Lung microvascular endothelial cell (primary cell): ENCODE measurements around the gene OR2T29. TPM values are rescaled to one million over a fixed set of nuclear protein-coding genes. Genes with fewer than 3 reads are reported as not detected.
"Not testable (repeated sequence)": the region's sequence is repeated elsewhere in the genome, so short reads cannot be mapped to it uniquely, and the experiment has no call there.

ENCODE experiments used
- DNase-seq, 2 donors: peaks; one replicate each; pipeline versions ENCODE4 v3.0.0 to v3.0.0-alpha.2; 2010; ENCODE audit warnings: low read depth in 2 of 2
- total RNA-seq: library from RNA; depleted of rRNA; stranded (reverse); fragments of >200 nt; gene quantifications from 2 replicates; pipeline ENCODE4 v1.2.1, GENCODE V29; 2014

OR2T29 gene
- total RNA-seq, 1 donor from 2014 or later = not detected

- DNase-seq = not testable (repeated sequence)
Observed at GRCh38 chr1:248510217-248510616, 52.4 kb downstream of the OR2T29 start.

DNA sequence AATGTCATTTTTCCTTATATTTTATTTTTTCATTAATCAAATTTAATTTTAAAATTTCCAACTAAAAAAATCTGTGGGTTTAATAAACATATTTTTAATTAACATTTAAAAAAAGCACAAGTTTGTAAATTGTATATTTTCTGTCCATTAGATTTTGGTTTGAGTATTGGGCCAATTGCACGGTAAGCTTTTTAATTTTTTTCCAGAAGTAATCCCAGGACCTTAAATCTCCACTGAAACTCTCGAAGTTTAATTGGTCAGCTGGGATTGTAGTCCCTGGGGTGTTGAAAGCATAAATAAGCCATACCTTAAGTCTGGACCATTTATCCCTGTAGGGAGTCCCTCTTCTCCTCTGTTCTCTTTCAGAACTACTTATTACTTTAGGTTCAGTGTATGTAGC, 54.8 kb downstream of the OR2T29 start, which contains the start of gene OR2G6:
OR2G6 (plus strand) TSS at position 301 of the 400 bp plus-strand sequence. CDS start 13,574 bp downstream, outside the sequence.
- not testable (repeated sequence) for DNase-seq

Other genes starting within 250 kb of the OR2T29 start
- not detected in 2 replicates for gene OR2M7, start 238.2 kb downstream of the OR2T29 start, total RNA-seq
- not detected in 2 replicates for gene OR14C36, start 214.0 kb downstream of the OR2T29 start, total RNA-seq
- gene OR2T4, start 201.1 kb downstream of the OR2T29 start, total RNA-seq = not detected in 2 replicates
- not detected in 2 replicates for gene OR2T6, start 187.0 kb downstream of the OR2T29 start, total RNA-seq
- not detected in 2 replicates for gene OR2T1, start 159.7 kb downstream of the OR2T29 start, total RNA-seq
- not detected in 2 replicates for gene OR2T2, start 117.1 kb downstream of the OR2T29 start, total RNA-seq
- not detected in 2 replicates for gene OR2T3, start 89.4 kb downstream of the OR2T29 start, total RNA-seq
- not detected in 2 replicates for gene OR2T5, start 74.2 kb downstream of the OR2T29 start, total RNA-seq
- gene OR2G6, start 54.7 kb downstream of the OR2T29 start, total RNA-seq = not detected in 2 replicates
- not detected in 2 replicates for gene OR2T34, start 12.0 kb upstream of the OR2T29 start, total RNA-seq
- gene OR2T10, start 34.9 kb upstream of the OR2T29 start, total RNA-seq = not detected in 2 replicates
- not detected in 2 replicates for gene OR2T11, start 72.3 kb upstream of the OR2T29 start, total RNA-seq
- not detected in 2 replicates for gene OR2T35, start 82.5 kb upstream of the OR2T29 start, total RNA-seq
- not detected in 2 replicates for gene OR2T27, start 92.8 kb upstream of the OR2T29 start, total RNA-seq
- not detected in 2 replicates for gene OR14I1, start 140.0 kb upstream of the OR2T29 start, total RNA-seq
- gene LYPD8, start 193.0 kb upstream of the OR2T29 start, total RNA-seq = not detected in 2 replicates